C4-2B (cell line): ENCODE results near the gene INHBC.

ENCODE experiments used
- ZFX ChIP-seq: fragments of 450-650 bp; IDR thresholded peaks from 2 replicates; pipeline ENCODE4 v1.6.1; 2017
- TF ChIP-seq, protein P1 (sequence below): fragments of 450-650 bp; conservative IDR thresholded peaks from 2 replicates; pipeline ENCODE4 v1.5.1; 2017; ENCODE audit warnings: mild to moderate bottlenecking

DNA sequence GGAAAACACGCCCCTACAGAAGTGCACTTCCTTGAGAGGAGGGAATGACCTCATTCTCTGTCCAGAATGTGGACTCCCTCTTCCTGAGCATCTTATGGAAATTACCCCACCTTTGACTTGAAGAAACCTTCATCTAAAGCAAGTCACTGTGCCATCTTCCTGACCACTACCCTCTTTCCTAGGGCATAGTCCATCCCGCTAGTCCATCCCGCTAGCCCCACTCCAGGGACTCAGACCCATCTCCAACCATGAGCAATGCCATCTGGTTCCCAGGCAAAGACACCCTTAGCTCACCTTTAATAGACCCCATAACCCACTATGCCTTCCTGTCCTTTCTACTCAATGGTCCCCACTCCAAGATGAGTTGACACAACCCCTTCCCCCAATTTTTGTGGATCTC, 15.5 kb downstream of the INHBC start:
- TF ChIP-seq, protein P1, sequence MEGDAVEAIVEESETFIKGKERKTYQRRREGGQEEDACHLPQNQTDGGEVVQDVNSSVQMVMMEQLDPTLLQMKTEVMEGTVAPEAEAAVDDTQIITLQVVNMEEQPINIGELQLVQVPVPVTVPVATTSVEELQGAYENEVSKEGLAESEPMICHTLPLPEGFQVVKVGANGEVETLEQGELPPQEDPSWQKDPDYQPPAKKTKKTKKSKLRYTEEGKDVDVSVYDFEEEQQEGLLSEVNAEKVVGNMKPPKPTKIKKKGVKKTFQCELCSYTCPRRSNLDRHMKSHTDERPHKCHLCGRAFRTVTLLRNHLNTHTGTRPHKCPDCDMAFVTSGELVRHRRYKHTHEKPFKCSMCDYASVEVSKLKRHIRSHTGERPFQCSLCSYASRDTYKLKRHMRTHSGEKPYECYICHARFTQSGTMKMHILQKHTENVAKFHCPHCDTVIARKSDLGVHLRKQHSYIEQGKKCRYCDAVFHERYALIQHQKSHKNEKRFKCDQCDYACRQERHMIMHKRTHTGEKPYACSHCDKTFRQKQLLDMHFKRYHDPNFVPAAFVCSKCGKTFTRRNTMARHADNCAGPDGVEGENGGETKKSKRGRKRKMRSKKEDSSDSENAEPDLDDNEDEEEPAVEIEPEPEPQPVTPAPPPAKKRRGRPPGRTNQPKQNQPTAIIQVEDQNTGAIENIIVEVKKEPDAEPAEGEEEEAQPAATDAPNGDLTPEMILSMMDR, result no peak
- TF ChIP-seq ZFX, result no peak
